WTC11 (cell line): ENCODE data around the gene PPP1R16B. TPM values are rescaled to one million over a fixed set of nuclear protein-coding genes. Genes with fewer than 3 reads are reported as not detected.

Experiments used
- ATAC-seq: fragments of 200-7000 bp; cut with Tn5 transposase; 2 replicates; pipeline ENCODE4 v1.10.0; 2021; ENCODE audit warnings: mild to moderate bottlenecking, moderate library complexity
- CTCF ChIA-PET: fragments of 300-600 bp; sonication (Branson Sonifier 250); formaldehyde crosslinking; loops from one replicate; lab custom pipeline; 2021; ENCODE audit warnings: antibody characterized with exemption; lab: Charles Lee
- POLR2A ChIA-PET: fragments of 350-600 bp; sonication (Branson Sonifier 250); formaldehyde crosslinking; loops from one replicate; lab custom pipeline; 2021; ENCODE audit warnings: antibody characterized with exemption; lab: Charles Lee
- DNase-seq: peaks from one replicate; pipeline ENCODE4 v3.0.0; 2021; ENCODE audit warnings: low spot score
- H3K27ac Mint-ChIP-seq: 2 replicates; pipeline ENCODE4 v1.8.0; 2021; ENCODE audit warnings: mixed read lengths
- H3K27me3 Mint-ChIP-seq: 2 replicates; pipeline ENCODE4 v1.8.0; 2021; ENCODE audit warnings: low read depth, mild to moderate bottlenecking, moderate library complexity, mixed read lengths
- H3K36me3 Mint-ChIP-seq: 2 replicates; pipeline ENCODE4 v1.8.0; 2021; ENCODE audit warnings: mixed read lengths
- H3K4me1 Mint-ChIP-seq: 2 replicates; pipeline ENCODE4 v1.8.0; 2022; ENCODE audit warnings: mixed read lengths
- H3K4me3 Mint-ChIP-seq: 2 replicates; pipeline ENCODE4 v1.8.0; 2021; ENCODE audit warnings: mild to moderate bottlenecking, moderate library complexity, mixed read lengths
- H3K9me3 Mint-ChIP-seq: 2 replicates; pipeline ENCODE4 v1.8.0; 2021; ENCODE audit warnings: mixed read lengths
- ATF6 ChIP-seq: sonication (generic); formaldehyde crosslinking; IDR thresholded peaks from 2 replicates; pipeline ENCODE4 v1.8.1; 2023; ENCODE audit warnings: mild to moderate bottlenecking, missing genetic modification reagents
- CDX4 ChIP-seq: fragments of 250-450 bp; sonication (Bioruptor Pico); IDR thresholded peaks from 2 replicates; pipeline ENCODE4 v1.9.0; 2021; ENCODE audit warnings: moderate library complexity, mild to moderate bottlenecking, inconsistent platforms, borderline replicate concordance
- CTCF ChIP-seq: fragments of 200-600 bp; IDR thresholded peaks from 2 replicates; pipeline ENCODE4 v1.8.0; 2022; ENCODE audit warnings: antibody characterized with exemption
- FOXP1 ChIP-seq: sonication (generic); formaldehyde crosslinking; IDR thresholded peaks from 2 replicates; pipeline ENCODE4 v1.8.0; 2022; ENCODE audit warnings: missing genetic modification reagents, mild to moderate bottlenecking, moderate library complexity, borderline replicate concordance
- KAT7 ChIP-seq: sonication (generic); formaldehyde crosslinking; IDR thresholded peaks from 2 replicates; pipeline ENCODE4 v1.8.1; 2023; ENCODE audit warnings: missing genetic modification reagents, mild to moderate bottlenecking, borderline replicate concordance
- MAX ChIP-seq: sonication (generic); formaldehyde crosslinking; IDR thresholded peaks from 2 replicates; pipeline ENCODE4 v1.8.0; 2022; ENCODE audit warnings: mild to moderate bottlenecking, missing genetic modification reagents
- MLX ChIP-seq: sonication (generic); formaldehyde crosslinking; IDR thresholded peaks from 2 replicates; pipeline ENCODE4 v1.8.1; 2023; ENCODE audit warnings: mild to moderate bottlenecking, missing genetic modification reagents, moderate library complexity
- MYBL2 ChIP-seq: sonication (generic); formaldehyde crosslinking; IDR thresholded peaks from 2 replicates; pipeline ENCODE4 v1.8.1; 2023; ENCODE audit warnings: mild to moderate bottlenecking, moderate library complexity, missing genetic modification reagents
- OVOL2 ChIP-seq: fragments of 250-450 bp; sonication (Bioruptor Pico); IDR thresholded peaks from 2 replicates; pipeline ENCODE4 v1.9.0; 2021; ENCODE audit warnings: mild to moderate bottlenecking, borderline replicate concordance
- PRRX2 ChIP-seq: fragments of 250-450 bp; sonication (Bioruptor Pico); IDR thresholded peaks from 2 replicates; pipeline ENCODE4 v1.8.0; 2021; ENCODE audit warnings: mild to moderate bottlenecking
- SMAD3 ChIP-seq: sonication (generic); formaldehyde crosslinking; IDR thresholded peaks from 2 replicates; pipeline ENCODE4 v1.8.0; 2022; ENCODE audit warnings: missing genetic modification reagents, mild to moderate bottlenecking, borderline replicate concordance
- SMAD4 ChIP-seq: sonication (generic); formaldehyde crosslinking; IDR thresholded peaks from 2 replicates; pipeline ENCODE4 v1.8.0; 2022; ENCODE audit warnings: mild to moderate bottlenecking, missing genetic modification reagents
- SP1 ChIP-seq: sonication (generic); formaldehyde crosslinking; conservative IDR thresholded peaks from 2 replicates; pipeline ENCODE4 v1.8.1; 2022; ENCODE audit warnings: missing genetic modification reagents
- TCF7 ChIP-seq: sonication (generic); formaldehyde crosslinking; IDR thresholded peaks from 2 replicates; pipeline ENCODE4 v1.8.0; 2022; ENCODE audit warnings: mild to moderate bottlenecking, low read depth, missing genetic modification reagents, moderate library complexity
- TEAD1 ChIP-seq: sonication (generic); formaldehyde crosslinking; IDR thresholded peaks from 2 replicates; pipeline ENCODE4 v1.8.0; 2022; ENCODE audit warnings: mild to moderate bottlenecking, missing genetic modification reagents
- ZNF121 ChIP-seq: sonication (generic); formaldehyde crosslinking; IDR thresholded peaks from 2 replicates; pipeline ENCODE4 v1.8.0; 2023; ENCODE audit warnings: missing genetic modification reagents
- ZNF416 ChIP-seq: fragments of 250-450 bp; sonication (Bioruptor Pico); IDR thresholded peaks from 2 replicates; pipeline ENCODE4 v1.9.0; 2021; ENCODE audit warnings: mild to moderate bottlenecking, inconsistent platforms
- ZNF423 ChIP-seq: fragments of 250-450 bp; sonication (Bioruptor Pico); IDR thresholded peaks from 2 replicates; pipeline ENCODE4 v2.1.2; 2022; ENCODE audit warnings: mild to moderate bottlenecking, moderate library complexity
- ZNF425 ChIP-seq: fragments of 250-450 bp; sonication (Bioruptor Pico); conservative IDR thresholded peaks from 2 replicates; pipeline ENCODE4 v1.9.0; 2021; ENCODE audit warnings: mild to moderate bottlenecking
- ZSCAN18 ChIP-seq: fragments of 250-450 bp; sonication (Bioruptor Pico); IDR thresholded peaks from 2 replicates; pipeline ENCODE4 v2.1.2; 2022; ENCODE audit warnings: mild to moderate bottlenecking, moderate library complexity
- total RNA-seq: library from RNA; stranded (reverse); gene quantifications from 3 replicates; pipeline ENCODE4 v1.2.3, GENCODE V29; 2021

PPP1R16B gene
- total RNA-seq, 1 experiment from 2014 or later: 12.0 TPM

GRCh38 chr20:38893056-38893564 is 87.6 kb downstream of the PPP1R16B start (continued):
- no peak for TF ChIP-seq OVOL2 (CRISPR knock-in tag)

GRCh38 chr20:38893565-38894090 is 88.1 kb downstream of the PPP1R16B start:
- DNase-seq: peak; percentile 89
- Mint-ChIP-seq H3K9me3 (no peaks in the 10 kb centered on the region), H3K27me3 (peaks cover 3% of the 10 kb centered on the region; the same call in 1 of the 2 replicates), H3K4me1 (peaks cover 14% of the 10 kb centered on the region), H3K4me3 (peak overlapping the region; percentile 51), H3K36me3 (no peaks in the 10 kb centered on the region), H3K27ac (no peak overlapping the region)
- ChIA-PET CTCF (interaction anchor here (0.5 to 4.3 kb wide), 36 partner anchors 11 to 1241 kb away, joined by 3 to 54 read pairs (median 5); partner anchors contain the start of genes ACTR5, DHX35, FAM83D and PPP1R16B), POLR2A (interaction anchor here (0.6 to 1.3 kb wide), 6 partner anchors 15 to 249 kb away, joined by 3 to 7 read pairs (median 3); partner anchors contain the start of genes DHX35, FAM83D and PPP1R16B)
- ATAC-seq: peak; percentile 88
- TF ChIP-seq TCF7: no peak
- peak; percentile 32; the same call in 1 of the 2 replicates for TF ChIP-seq MAX (CRISPR knock-in tag)
- TF ChIP-seq ZNF423 (CRISPR knock-in tag): peak; percentile 66; the same call in 1 of the 2 replicates
- TF ChIP-seq ZSCAN18: 0 out of 2 replicates have a peak, but pooled peaks have one; percentile 35
- TF ChIP-seq CTCF: peak; percentile 94
- TF ChIP-seq SP1 (CRISPR knock-in tag): 0 out of 2 replicates have a peak, but pooled peaks have one; percentile 27
- no peak for TF ChIP-seq ZNF425 (CRISPR knock-in tag)
- peak; percentile 36; the same call in 1 of the 2 replicates for TF ChIP-seq FOXP1 (CRISPR knock-in tag)

- peak overlapping the region; percentile 48 for H3K4me3 Mint-ChIP-seq
- TF ChIP-seq CDX4 (CRISPR knock-in tag): no peak
- no peak for TF ChIP-seq TEAD1 (CRISPR knock-in tag)
- no peak for TF ChIP-seq PRRX2 (CRISPR knock-in tag)
- TF ChIP-seq KAT7 (CRISPR knock-in tag): no peak
- TF ChIP-seq ATF6 (CRISPR knock-in tag): no peak
- no peak for TF ChIP-seq ZNF121 (CRISPR knock-in tag)
- no peak for TF ChIP-seq ZNF416 (CRISPR knock-in tag)
- TF ChIP-seq MLX (CRISPR knock-in tag): no peak
- TF ChIP-seq SMAD3 (CRISPR knock-in tag): no peak
- TF ChIP-seq MYBL2 (CRISPR knock-in tag): no peak
- no peak for TF ChIP-seq SMAD4 (CRISPR knock-in tag)
These were observed 88.8 kb downstream of the PPP1R16B start for GRCh38 chr20:38894091-38894847.

More at GRCh38 chr20:38894091-38894847, 88.8 kb downstream of the PPP1R16B start:
- no peak overlapping the region for H3K27ac Mint-ChIP-seq
- peaks cover 14% of the 10 kb centered on the region for H3K4me1 Mint-ChIP-seq
- peaks cover 3% of the 10 kb centered on the region; the same call in 1 of the 2 replicates for H3K27me3 Mint-ChIP-seq
- POLR2A ChIA-PET: no interaction called here
- DNase-seq (no peak), ATAC-seq (peak; percentile 7)
- H3K36me3 Mint-ChIP-seq: no peaks in the 10 kb centered on the region
- H3K9me3 Mint-ChIP-seq: no peaks in the 10 kb centered on the region
- CTCF ChIA-PET: interaction anchor here (0.7 to 4.3 kb wide), 13 partner anchors 9 to 236 kb away, joined by 3 to 54 read pairs (median 5); partner anchors contain the start of genes PPP1R16B and SLC32A1
